HL-60/S4 treated with retinoic acid at 250 ng/mL for 4 days and 3 days (cell line): Measurements from ENCODE around the gene UVSSA.
"Not testable (repeated sequence)": the region's sequence is repeated elsewhere in the genome, so short reads cannot be mapped to it uniquely, and the experiment has no call there.

Experiments used
- in situ Hi-C: fragments of 300-500 bp; cut with MboI; formaldehyde crosslinking; loops from 2 replicates; pipeline ENCODE4 v1.7.0; 2022; ENCODE audit warnings: low sequenced_read_pairs

UVSSA gene

GRCh38 chr4:1316537-1317168, 30.4 kb upstream of the UVSSA start:
- in situ Hi-C loops = no loop called here

GRCh38 chr4:1317177-1318045, 29.6 kb upstream of the UVSSA start:
- in situ Hi-C loops = no loop called here

- in situ Hi-C loops = no loop called here
Observed at GRCh38 chr4:1318046-1318375, 29.0 kb upstream of the UVSSA start.

GRCh38 chr4:1318488-1319213, 28.4 kb upstream of the UVSSA start:
- in situ Hi-C loops = no loop called here

- in situ Hi-C loops = no loop called here
Observed at GRCh38 chr4:1321486-1321885, 25.5 kb upstream of the UVSSA start.

- in situ Hi-C loops = no loop called here
Observed at GRCh38 chr4:1321946-1322650, 24.9 kb upstream of the UVSSA start.

GRCh38 chr4:1323280-1323634, 23.8 kb upstream of the UVSSA start:
- in situ Hi-C loops = no loop called here

GRCh38 chr4:1323635-1324442, 23.2 kb upstream of the UVSSA start:
- in situ Hi-C loops = no loop called here

- in situ Hi-C loops = not testable (repeated sequence)
Observed at GRCh38 chr4:1324443-1325175, 22.4 kb upstream of the UVSSA start.

- in situ Hi-C loops = no loop called here
Observed at GRCh38 chr4:1325176-1325480, 21.9 kb upstream of the UVSSA start.

- in situ Hi-C loops = no loop called here
Observed at GRCh38 chr4:1325681-1326635, 21.1 kb upstream of the UVSSA start.

GRCh38 chr4:1326751-1327525, 20.1 kb upstream of the UVSSA start:
- in situ Hi-C loops = no loop called here

GRCh38 chr4:1327526-1328266, 19.3 kb upstream of the UVSSA start:
- in situ Hi-C loops = no loop called here

GRCh38 chr4:1328267-1329155, 18.5 kb upstream of the UVSSA start:
- in situ Hi-C loops = no loop called here

- in situ Hi-C loops = no loop called here
Observed at GRCh38 chr4:1329408-1330371, 17.3 kb upstream of the UVSSA start.
